Mucosa of stomach (tissue), 1 donor: ENCODE measurements around the gene OXA1L.

ENCODE experiments used
- H3K27me3 ChIP-seq: one replicate; pipeline ENCODE4 v1.7.0; 2013; ENCODE audit warnings: mild to moderate bottlenecking, low read length; ENCODE audit not compliant: control insufficient read depth, insufficient read depth
- H3K36me3 ChIP-seq: one replicate; pipeline ENCODE4 v1.7.0; 2013; ENCODE audit warnings: low read length; ENCODE audit not compliant: control insufficient read depth, insufficient read depth
- H3K4me1 ChIP-seq: one replicate; pipeline ENCODE4 v1.7.0; 2013; ENCODE audit warnings: mild to moderate bottlenecking, low read length; ENCODE audit not compliant: control insufficient read depth, insufficient read depth
- H3K4me3 ChIP-seq: one replicate; pipeline ENCODE4 v1.7.0; 2013; ENCODE audit warnings: low read length
- H3K9ac ChIP-seq: one replicate; pipeline ENCODE4 v1.7.0; 2013; ENCODE audit warnings: mild to moderate bottlenecking, low read length, moderate library complexity
- H3K9me3 ChIP-seq: one replicate; pipeline ENCODE4 v1.7.0; 2013; ENCODE audit warnings: mild to moderate bottlenecking, low read length, moderate library complexity; ENCODE audit not compliant: control insufficient read depth
- donor health status: Pancreatic carcinoma.

The OXA1L gene

GRCh38 chr14:22822016-22822570, 55.6 kb downstream of the OXA1L start:
- Histone ChIP-seq H3K36me3 (no peaks in the 10 kb centered on the region), H3K9me3 (no peaks in the 10 kb centered on the region), H3K4me3 (no peak overlapping the region), H3K4me1 (peaks cover 59% of the 10 kb centered on the region), H3K9ac (peak overlapping the region; percentile 84), H3K27me3 (no peaks in the 10 kb centered on the region)
